ENCODE measurements around the gene TSPAN4.

DNA sequence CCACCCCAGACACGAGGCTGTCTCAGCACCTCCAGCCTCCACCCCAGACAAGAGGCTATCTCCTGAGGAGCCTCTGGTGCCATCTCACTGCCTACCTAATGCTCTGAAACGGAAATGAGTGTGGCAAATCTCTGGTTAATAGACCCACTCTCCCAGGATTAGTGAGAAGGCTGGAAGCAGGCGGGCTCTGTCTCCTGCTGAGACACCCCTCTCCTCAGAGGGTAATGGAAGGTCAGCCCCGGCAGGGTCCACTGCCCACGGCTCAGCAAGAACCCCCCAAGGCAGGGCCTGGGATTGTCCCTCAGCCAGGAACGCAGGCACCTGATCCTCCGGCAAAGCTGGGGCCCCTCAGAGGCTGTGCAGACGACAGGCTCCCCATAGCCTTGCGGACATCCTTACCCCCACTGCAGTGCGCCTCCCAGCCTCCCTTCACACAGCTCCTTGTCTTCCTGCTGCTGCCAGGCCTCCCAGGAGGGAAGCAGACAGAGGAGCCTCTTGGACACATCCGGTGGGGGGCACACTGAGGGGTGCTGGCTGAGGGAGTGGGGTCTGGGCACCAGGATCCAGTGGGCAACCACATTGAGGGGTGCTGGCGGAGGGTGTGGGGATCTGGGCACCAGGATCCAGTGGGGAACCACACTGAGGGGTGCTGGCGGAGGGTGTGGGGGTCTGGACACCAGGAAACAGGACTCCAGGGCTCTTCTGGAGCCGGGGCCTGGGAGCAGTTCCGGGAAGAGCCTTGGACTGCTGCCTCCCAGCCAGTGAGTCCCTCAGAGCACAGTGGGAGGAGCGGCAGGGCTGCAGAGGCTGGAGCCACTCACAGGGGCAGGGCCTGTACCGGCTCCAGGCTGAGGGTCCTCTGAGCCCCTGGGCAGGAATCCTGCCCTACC lies 54.8 kb downstream of the TSPAN4 start:
- no peak for TF ChIP-seq CTCF (IDR thresholded peaks at IDR 0.05 in 2 of 3, conservative IDR thresholded peaks at IDR 0.05 in 1 of 3; ENCODE audit: borderline replicate concordance in 1 of 3, insufficient read depth in 1 of 3, low read depth in 2 of 3, low read length in 2 of 3)
- TF ChIP-seq ZNF274 (IDR thresholded peaks at IDR 0.05; ENCODE audit: low read depth, low read length), result no peak
- no peak for TF ChIP-seq ZFX (IDR thresholded peaks at IDR 0.05)
- no peak for TF ChIP-seq POLR2A (IDR thresholded peaks at IDR 0.05; ENCODE audit: borderline replicate concordance, extremely low read depth, insufficient read depth, insufficient read length)
- TF ChIP-seq POLR2AphosphoS5 (IDR thresholded peaks at IDR 0.05; ENCODE audit: low read depth, low read length), result no peak
- TF ChIP-seq, protein P1, sequence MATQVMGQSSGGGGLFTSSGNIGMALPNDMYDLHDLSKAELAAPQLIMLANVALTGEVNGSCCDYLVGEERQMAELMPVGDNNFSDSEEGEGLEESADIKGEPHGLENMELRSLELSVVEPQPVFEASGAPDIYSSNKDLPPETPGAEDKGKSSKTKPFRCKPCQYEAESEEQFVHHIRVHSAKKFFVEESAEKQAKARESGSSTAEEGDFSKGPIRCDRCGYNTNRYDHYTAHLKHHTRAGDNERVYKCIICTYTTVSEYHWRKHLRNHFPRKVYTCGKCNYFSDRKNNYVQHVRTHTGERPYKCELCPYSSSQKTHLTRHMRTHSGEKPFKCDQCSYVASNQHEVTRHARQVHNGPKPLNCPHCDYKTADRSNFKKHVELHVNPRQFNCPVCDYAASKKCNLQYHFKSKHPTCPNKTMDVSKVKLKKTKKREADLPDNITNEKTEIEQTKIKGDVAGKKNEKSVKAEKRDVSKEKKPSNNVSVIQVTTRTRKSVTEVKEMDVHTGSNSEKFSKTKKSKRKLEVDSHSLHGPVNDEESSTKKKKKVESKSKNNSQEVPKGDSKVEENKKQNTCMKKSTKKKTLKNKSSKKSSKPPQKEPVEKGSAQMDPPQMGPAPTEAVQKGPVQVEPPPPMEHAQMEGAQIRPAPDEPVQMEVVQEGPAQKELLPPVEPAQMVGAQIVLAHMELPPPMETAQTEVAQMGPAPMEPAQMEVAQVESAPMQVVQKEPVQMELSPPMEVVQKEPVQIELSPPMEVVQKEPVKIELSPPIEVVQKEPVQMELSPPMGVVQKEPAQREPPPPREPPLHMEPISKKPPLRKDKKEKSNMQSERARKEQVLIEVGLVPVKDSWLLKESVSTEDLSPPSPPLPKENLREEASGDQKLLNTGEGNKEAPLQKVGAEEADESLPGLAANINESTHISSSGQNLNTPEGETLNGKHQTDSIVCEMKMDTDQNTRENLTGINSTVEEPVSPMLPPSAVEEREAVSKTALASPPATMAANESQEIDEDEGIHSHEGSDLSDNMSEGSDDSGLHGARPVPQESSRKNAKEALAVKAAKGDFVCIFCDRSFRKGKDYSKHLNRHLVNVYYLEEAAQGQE (IDR thresholded peaks at IDR 0.05; ENCODE audit: low read depth), result no peak
- no peak for TF ChIP-seq EZH2phosphoT487 (IDR thresholded peaks at IDR 0.05; ENCODE audit: borderline replicate concordance)
- TF ChIP-seq TCF7L2 (IDR thresholded peaks at IDR 0.05; ENCODE audit: borderline replicate concordance, extremely low read depth, insufficient read depth, insufficient read length), result no peak
- no peak for TF ChIP-seq RAD21 (IDR thresholded peaks at IDR 0.05; ENCODE audit: low read depth)
- no peak for TF ChIP-seq SIN3A (IDR thresholded peaks at IDR 0.05; ENCODE audit: low read depth)
- TF ChIP-seq YY1 (IDR thresholded peaks at IDR 0.05; ENCODE audit: extremely low read depth, insufficient replicate concordance, low read depth, low read length), result no peak

All from HCT116 (cell line).